NT2/D1 (cell line): ENCODE results near the gene TARBP2.
"Not testable (repeated sequence)": the region's sequence is repeated elsewhere in the genome, so short reads cannot be mapped to it uniquely, and the experiment has no call there.

Source experiments
- SUZ12 ChIP-seq: IDR thresholded peaks from 2 replicates; pipeline ENCODE4 v1.6.1; 2011; ENCODE audit not compliant: insufficient read length, insufficient read depth; ENCODE audit errors: extremely low read depth
- YY1 ChIP-seq: IDR thresholded peaks from 2 replicates; pipeline ENCODE4 v1.6.1; 2011; ENCODE audit not compliant: insufficient read length, insufficient read depth

DNA sequence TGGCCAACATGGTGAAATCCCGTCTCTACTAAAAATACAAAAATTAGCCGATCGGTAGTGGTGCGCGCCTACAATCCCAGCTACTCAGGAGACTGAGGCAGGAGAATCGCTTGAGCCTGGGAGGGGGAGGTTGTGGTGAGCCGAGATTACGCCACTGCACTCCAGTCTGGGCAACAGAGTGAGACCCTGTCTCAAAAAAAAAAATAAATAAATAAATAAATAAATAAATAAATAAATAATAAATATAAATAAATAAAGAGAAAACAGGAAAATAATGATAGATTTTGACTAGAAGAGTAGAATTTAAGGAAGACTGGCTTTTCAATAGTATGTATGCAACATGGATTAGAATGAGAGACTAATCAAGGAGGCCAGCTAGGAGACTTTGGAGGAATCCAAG lies 49.0 kb downstream of the TARBP2 start:
- not testable (repeated sequence) for TF ChIP-seq YY1, SUZ12
